Measurements from ENCODE around the gene LARP6.

- TF ChIP-seq, protein P1, sequence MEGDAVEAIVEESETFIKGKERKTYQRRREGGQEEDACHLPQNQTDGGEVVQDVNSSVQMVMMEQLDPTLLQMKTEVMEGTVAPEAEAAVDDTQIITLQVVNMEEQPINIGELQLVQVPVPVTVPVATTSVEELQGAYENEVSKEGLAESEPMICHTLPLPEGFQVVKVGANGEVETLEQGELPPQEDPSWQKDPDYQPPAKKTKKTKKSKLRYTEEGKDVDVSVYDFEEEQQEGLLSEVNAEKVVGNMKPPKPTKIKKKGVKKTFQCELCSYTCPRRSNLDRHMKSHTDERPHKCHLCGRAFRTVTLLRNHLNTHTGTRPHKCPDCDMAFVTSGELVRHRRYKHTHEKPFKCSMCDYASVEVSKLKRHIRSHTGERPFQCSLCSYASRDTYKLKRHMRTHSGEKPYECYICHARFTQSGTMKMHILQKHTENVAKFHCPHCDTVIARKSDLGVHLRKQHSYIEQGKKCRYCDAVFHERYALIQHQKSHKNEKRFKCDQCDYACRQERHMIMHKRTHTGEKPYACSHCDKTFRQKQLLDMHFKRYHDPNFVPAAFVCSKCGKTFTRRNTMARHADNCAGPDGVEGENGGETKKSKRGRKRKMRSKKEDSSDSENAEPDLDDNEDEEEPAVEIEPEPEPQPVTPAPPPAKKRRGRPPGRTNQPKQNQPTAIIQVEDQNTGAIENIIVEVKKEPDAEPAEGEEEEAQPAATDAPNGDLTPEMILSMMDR (IDR thresholded peaks at IDR 0.05), result no peak
- TF ChIP-seq POLR2A (IDR thresholded peaks at IDR 0.05), result peak in 2 of 3 donors; percentile 19 to 36
Observed at GRCh38 chr15:70892002-70892911, 38.3 kb upstream of the LARP6 start, which contains the start of the genes LRRC49 and THAP10.

All from body of pancreas (tissue), 4 donors.